Dendritic cell treated with granulocyte-macrophage colony-stimulating factor and Interleukin-4, amounts not matched to agents 40 ng/mL and 50 ng/mL, for 4 days (primary cell): ENCODE results near the gene LAMA5.

Experiments
- H3K27ac Mint-ChIP-seq: one replicate; pipeline ENCODE4 v1.8.0; 2022; ENCODE audit warnings: mild to moderate bottlenecking, mixed read lengths
- H3K27me3 Mint-ChIP-seq: one replicate; pipeline ENCODE4 v1.8.0; 2022; ENCODE audit warnings: mild to moderate bottlenecking, mixed read lengths
- H3K36me3 Mint-ChIP-seq: one replicate; pipeline ENCODE4 v1.8.0; 2022; ENCODE audit warnings: low read depth, mixed read lengths
- H3K4me1 Mint-ChIP-seq: one replicate; pipeline ENCODE4 v1.8.0; 2022; ENCODE audit warnings: low read depth, mixed read lengths
- H3K4me3 Mint-ChIP-seq: one replicate; pipeline ENCODE4 v1.8.0; 2022; ENCODE audit warnings: mild to moderate bottlenecking, moderate library complexity, mixed read lengths
- H3K9me3 Mint-ChIP-seq: one replicate; pipeline ENCODE4 v1.8.0; 2022; ENCODE audit warnings: mixed read lengths
- intact Hi-C: fragments of 100-400 bp; cut with micrococcal nuclease; formaldehyde crosslinking; loops from one replicate; pipeline ENCODE4 v1.15.0; 2022

Gene LAMA5

GRCh38 chr20:62299666-62300236, 67.4 kb downstream of the LAMA5 start:
- H3K27ac Mint-ChIP-seq = no peak overlapping the region

GRCh38 chr20:62298577-62299249, 68.4 kb downstream of the LAMA5 start:
- intact Hi-C loops = no loop called here
- H3K27me3 Mint-ChIP-seq = no peaks in the 10 kb centered on the region
- no peak overlapping the region for H3K4me3 Mint-ChIP-seq
- peaks cover 63% of the 10 kb centered on the region for H3K36me3 Mint-ChIP-seq
- H3K4me1 Mint-ChIP-seq = peaks cover 17% of the 10 kb centered on the region
- H3K27ac Mint-ChIP-seq = no peak overlapping the region
- no peaks in the 10 kb centered on the region for H3K9me3 Mint-ChIP-seq

More at GRCh38 chr20:62299666-62300236, 67.4 kb downstream of the LAMA5 start:
- intact Hi-C loops = loop anchor here (5.0 kb wide), 3 partner anchors 62 to 493 kb away; partner anchors contain the start of genes MTG2 and OSBPL2
- Mint-ChIP-seq H3K36me3 (peaks cover 63% of the 10 kb centered on the region), H3K9me3 (no peaks in the 10 kb centered on the region), H3K4me1 (peaks cover 28% of the 10 kb centered on the region), H3K4me3 (no peak overlapping the region), H3K27me3 (no peaks in the 10 kb centered on the region)

- H3K27me3 Mint-ChIP-seq = no peaks in the 10 kb centered on the region
- peaks cover 68% of the 10 kb centered on the region for H3K36me3 Mint-ChIP-seq
- no peak overlapping the region for H3K27ac Mint-ChIP-seq
- intact Hi-C loops = no loop called here
- H3K4me1 Mint-ChIP-seq = peaks cover 14% of the 10 kb centered on the region
- H3K9me3 Mint-ChIP-seq = no peaks in the 10 kb centered on the region
- H3K4me3 Mint-ChIP-seq = no peak overlapping the region
These were observed 69.5 kb downstream of the LAMA5 start for GRCh38 chr20:62297449-62298227.

- Mint-ChIP-seq H3K36me3 (peaks cover 68% of the 10 kb centered on the region), H3K4me1 (peaks cover 9% of the 10 kb centered on the region), H3K4me3 (no peak overlapping the region), H3K27me3 (no peaks in the 10 kb centered on the region), H3K27ac (no peak overlapping the region), H3K9me3 (no peaks in the 10 kb centered on the region)
- intact Hi-C loops = no loop called here
These were observed 70.2 kb downstream of the LAMA5 start for GRCh38 chr20:62296724-62297448.

- peaks cover 86% of the 10 kb centered on the region for H3K36me3 Mint-ChIP-seq
- no peak overlapping the region for H3K4me3 Mint-ChIP-seq
- no peaks in the 10 kb centered on the region for H3K27me3 Mint-ChIP-seq
- no peaks in the 10 kb centered on the region for H3K4me1 Mint-ChIP-seq
- no peak overlapping the region for H3K27ac Mint-ChIP-seq
- intact Hi-C loops = no loop called here
- no peaks in the 10 kb centered on the region for H3K9me3 Mint-ChIP-seq
These were observed 72.6 kb downstream of the LAMA5 start for GRCh38 chr20:62294516-62294915.

GRCh38 chr20:62293946-62294345, 73.2 kb downstream of the LAMA5 start:
- Mint-ChIP-seq H3K36me3 (peaks cover 88% of the 10 kb centered on the region), H3K9me3 (no peaks in the 10 kb centered on the region), H3K4me3 (no peak overlapping the region), H3K4me1 (no peaks in the 10 kb centered on the region), H3K27me3 (no peaks in the 10 kb centered on the region), H3K27ac (no peak overlapping the region)
- intact Hi-C loops = no loop called here

- Mint-ChIP-seq H3K4me3 (no peak overlapping the region), H3K9me3 (no peaks in the 10 kb centered on the region), H3K36me3 (peaks cover 88% of the 10 kb centered on the region), H3K27me3 (no peaks in the 10 kb centered on the region), H3K27ac (no peak overlapping the region), H3K4me1 (no peaks in the 10 kb centered on the region)
- intact Hi-C loops = no loop called here
These were observed 73.9 kb downstream of the LAMA5 start for GRCh38 chr20:62293111-62293784.

- intact Hi-C loops = no loop called here
- H3K4me1 Mint-ChIP-seq = no peaks in the 10 kb centered on the region
- H3K27me3 Mint-ChIP-seq = no peaks in the 10 kb centered on the region
- no peaks in the 10 kb centered on the region for H3K9me3 Mint-ChIP-seq
- no peak overlapping the region for H3K27ac Mint-ChIP-seq
- H3K4me3 Mint-ChIP-seq = no peak overlapping the region
- peaks cover 92% of the 10 kb centered on the region for H3K36me3 Mint-ChIP-seq
These were observed 75.0 kb downstream of the LAMA5 start for GRCh38 chr20:62292108-62292507.

- H3K9me3 Mint-ChIP-seq = no peaks in the 10 kb centered on the region
- H3K27me3 Mint-ChIP-seq = no peaks in the 10 kb centered on the region
- intact Hi-C loops = no loop called here
- H3K27ac Mint-ChIP-seq = no peak overlapping the region
- no peaks in the 10 kb centered on the region for H3K4me1 Mint-ChIP-seq
- no peak overlapping the region for H3K4me3 Mint-ChIP-seq
- peaks cover 92% of the 10 kb centered on the region for H3K36me3 Mint-ChIP-seq
These were observed 75.7 kb downstream of the LAMA5 start for GRCh38 chr20:62291251-62292066.

- no peaks in the 10 kb centered on the region for H3K9me3 Mint-ChIP-seq
- no peaks in the 10 kb centered on the region for H3K4me1 Mint-ChIP-seq
- no peak overlapping the region for H3K27ac Mint-ChIP-seq
These were observed 77.2 kb downstream of the LAMA5 start for GRCh38 chr20:62289898-62290297.

GRCh38 chr20:62289131-62289530, 78.0 kb downstream of the LAMA5 start:
- no peaks in the 10 kb centered on the region for H3K4me1 Mint-ChIP-seq
- no peak overlapping the region for H3K27ac Mint-ChIP-seq
- no peaks in the 10 kb centered on the region for H3K27me3 Mint-ChIP-seq
- H3K4me3 Mint-ChIP-seq = no peak overlapping the region
- no peaks in the 10 kb centered on the region for H3K9me3 Mint-ChIP-seq
- intact Hi-C loops = no loop called here
- H3K36me3 Mint-ChIP-seq = peaks cover 95% of the 10 kb centered on the region

More at GRCh38 chr20:62289898-62290297, 77.2 kb downstream of the LAMA5 start:
- Mint-ChIP-seq H3K36me3 (peaks cover 95% of the 10 kb centered on the region), H3K27me3 (no peaks in the 10 kb centered on the region), H3K4me3 (no peak overlapping the region)
- intact Hi-C loops = no loop called here

GRCh38 chr20:62288535-62289105, 78.5 kb downstream of the LAMA5 start:
- Mint-ChIP-seq H3K4me1 (no peaks in the 10 kb centered on the region), H3K36me3 (peaks cover 95% of the 10 kb centered on the region)
- intact Hi-C loops = no loop called here

More at GRCh38 chr20:62288535-62289105, 78.5 kb downstream of the LAMA5 start:
- Mint-ChIP-seq H3K27me3 (no peaks in the 10 kb centered on the region), H3K27ac (no peak overlapping the region), H3K4me3 (no peak overlapping the region), H3K9me3 (no peaks in the 10 kb centered on the region)
